DND-41 (cell line): ENCODE results near the gene CARMIL1.

ENCODE experiments used
- CTCF ChIP-seq: IDR thresholded peaks from 2 replicates; pipeline ENCODE4 v1.5.1; 2012; ENCODE audit warnings: borderline replicate concordance, low read length, moderate library complexity, mild to moderate bottlenecking; ENCODE audit not compliant: poor library complexity, severe bottlenecking; ENCODE audit errors: extremely low read depth
- EZH2 ChIP-seq: IDR thresholded peaks from 3 replicates; pipeline ENCODE4 v1.6.1; 2012; ENCODE audit warnings: borderline replicate concordance, low read depth, mild to moderate bottlenecking, moderate library complexity, low read length, inconsistent platforms; ENCODE audit not compliant: severe bottlenecking

- TF ChIP-seq CTCF (no peak), EZH2 (no peak)
Observed at GRCh38 chr6:25306379-25306778, 27.2 kb downstream of the CARMIL1 start.
